Lung (tissue), 12 donors: ENCODE data around the gene RBP7. TPM values are rescaled to one million over a fixed set of nuclear protein-coding genes. Genes with fewer than 3 reads are reported as not detected.

ENCODE experiments used
- ATAC-seq: fragments of 200-7000 bp; cut with Tn5 transposase; one replicate; pipeline ENCODE4 v1.9.1; 2020; ENCODE audit warnings: moderate number of reproducible peaks; ENCODE audit not compliant: insufficient read depth, low FRiP score
- DNase-seq, 3 donors: peaks; one replicate each; pipeline ENCODE4 v3.0.0-alpha.2; 2013 to 2017
- H3K27ac ChIP-seq, 2 donors: one replicate each; pipeline ENCODE4 v1.5.1; 2013; ENCODE audit warnings: mild to moderate bottlenecking in 2 of 2, moderate library complexity in 2 of 2, control low read depth in 1 of 2, inconsistent platforms in 1 of 2, low read depth in 1 of 2, low read length in 1 of 2
- H3K27me3 ChIP-seq, 3 donors: one replicate each; pipeline ENCODE4 v1.5.1; 2013; ENCODE audit warnings: low read length in 2 of 3; ENCODE audit not compliant: control insufficient read depth in 3 of 3, insufficient read depth in 3 of 3
- H3K36me3 ChIP-seq, 4 donors: one replicate each; pipeline ENCODE4 v1.5.1; 2013; ENCODE audit warnings: low read length in 4 of 4, mild to moderate bottlenecking in 1 of 4, moderate library complexity in 1 of 4; ENCODE audit not compliant: control insufficient read depth in 4 of 4, insufficient read depth in 4 of 4
- H3K4me1 ChIP-seq, 5 donors: one replicate each; pipeline ENCODE4 v1.5.1; 2013; ENCODE audit warnings: low read length in 5 of 5, mild to moderate bottlenecking in 2 of 5, moderate library complexity in 1 of 5; ENCODE audit not compliant: control insufficient read depth in 5 of 5, insufficient read depth in 5 of 5
- H3K4me3 ChIP-seq: one replicate; pipeline ENCODE4 v1.5.1; 2013; ENCODE audit warnings: mild to moderate bottlenecking, control low read depth, moderate library complexity
- H3K9ac ChIP-seq, 2 donors: one replicate each; pipeline ENCODE4 v1.5.1; 2013; ENCODE audit warnings: low read length in 2 of 2, control low read depth in 1 of 2; ENCODE audit not compliant: insufficient read depth in 1 of 2
- H3K9me3 ChIP-seq, 4 donors: one replicate each; pipeline ENCODE4 v1.5.1; 2013; ENCODE audit warnings: low read length in 3 of 4, mild to moderate bottlenecking in 1 of 4, moderate library complexity in 1 of 4; ENCODE audit not compliant: control insufficient read depth in 4 of 4, insufficient read depth in 3 of 4
- CTCF ChIP-seq: IDR thresholded peaks from 2 replicates; pipeline ENCODE4 v1.5.1; 2012; ENCODE audit warnings: mild to moderate bottlenecking; ENCODE audit errors: control extremely low read depth, extremely low read depth
- WGBS, 2 donors: extraction: QIAGEN DNeasy Blood & Tissue Kit; methylation state at CpG; one replicate each; pipeline ENCODE4 v1.1.7; 2013; 5-methylcytosine and 5-hydroxymethylcytosine counted together
- polyA plus RNA-seq, 2 donors: library from polyadenylated mRNA; stranded (reverse); fragments of 200-250 nt; gene quantifications; one replicate each; pipeline ENCODE4 v1.2.1, GENCODE V29; 2013
- total RNA-seq, 2 donors: library from RNA; depleted of rRNA in 1 of 2; stranded (reverse); fragments of >200 nt in 1 of 2; gene quantifications; one replicate each; pipeline ENCODE4 v1.2.1, GENCODE V29; 2014 to 2021
- donor health status: control.
- donor health status: control.
- donor health status: Bipolar disorder and iron deficiency.
- donor health status: healthy.
- donor health status: DM: yes; HTN: yes; CAD: no.

The RBP7 gene
- total and polyA plus RNA-seq, 4 donors, result 2.1 to 9.8 (median 7.7) TPM

GRCh38 chr1:10056599-10056987, 59.6 kb downstream of the RBP7 start:
- no peaks in the 10 kb centered on the region for H3K27me3 ChIP-seq
- H3K4me1 ChIP-seq, result peaks cover 0 to 15% (median 8%) of the 10 kb centered on the region in 5 donors
- no peak overlapping the region for H3K4me3 ChIP-seq
- no peaks in the 10 kb centered on the region for H3K9me3 ChIP-seq
- ATAC-seq (no peak), DNase-seq (no peak)
- no peak overlapping the region for H3K9ac ChIP-seq
- TF ChIP-seq CTCF, result no peak
- peak overlapping the region in 1 of 2 donors; percentile 26 for H3K27ac ChIP-seq
- 83 to 92% methylated on average over 4 of the region's 4 CpGs for whole genome bisulfite sequencing, 2 donors
- peaks cover 0 to 7% (median 0%) of the 10 kb centered on the region in 4 donors for H3K36me3 ChIP-seq

DNA sequence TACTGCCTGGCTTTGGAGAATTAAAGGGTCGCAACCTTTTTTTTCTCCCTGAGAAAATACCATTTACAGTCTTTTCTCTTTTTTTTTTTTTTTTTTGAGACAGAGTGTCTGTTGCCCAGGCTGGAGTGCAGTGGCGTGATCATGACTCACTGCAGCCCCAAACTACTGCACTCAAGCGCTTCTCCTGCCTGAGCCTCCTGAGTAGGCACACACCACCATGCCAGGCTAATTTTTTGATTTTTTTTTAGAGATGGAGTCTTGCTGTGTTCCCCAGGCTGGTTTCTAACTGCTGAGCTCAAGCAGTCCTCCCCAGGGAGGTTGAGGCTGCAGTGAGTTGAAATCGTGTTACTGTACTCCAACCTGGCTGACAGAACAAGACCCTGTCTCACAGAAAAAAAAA, 60.3 kb downstream of the RBP7 start:
- WGBS, 2 donors, result 75 to 89% methylated on average over 4 of the region's 4 CpGs
- no peak overlapping the region for H3K27ac ChIP-seq
- ATAC-seq (no peak), DNase-seq (no peak)
- H3K4me1 ChIP-seq, result peaks cover 0 to 15% (median 8%) of the 10 kb centered on the region in 5 donors
- TF ChIP-seq CTCF, result no peak
- no peaks in the 10 kb centered on the region for H3K27me3 ChIP-seq
- no peak overlapping the region for H3K4me3 ChIP-seq
- no peak overlapping the region for H3K9ac ChIP-seq
- peaks cover 0 to 6% (median 0%) of the 10 kb centered on the region in 4 donors for H3K36me3 ChIP-seq
- H3K9me3 ChIP-seq, result no peaks in the 10 kb centered on the region

GRCh38 chr1:10057796-10058195, 60.8 kb downstream of the RBP7 start:
- WGBS, 2 donors, result 78 to 90% methylated on average over 5 of the region's 5 CpGs
- peaks cover 0 to 4% (median 0%) of the 10 kb centered on the region in 4 donors for H3K36me3 ChIP-seq
- no peak overlapping the region for H3K4me3 ChIP-seq
- H3K4me1 ChIP-seq, result peaks cover 0 to 15% (median 8%) of the 10 kb centered on the region in 5 donors
- TF ChIP-seq CTCF, result no peak
- peak in 1 of 3 donors; percentile 26 for DNase-seq
- H3K9me3 ChIP-seq, result no peaks in the 10 kb centered on the region
- ATAC-seq, result no peak
- H3K9ac ChIP-seq, result no peak overlapping the region
- no peaks in the 10 kb centered on the region for H3K27me3 ChIP-seq
- H3K27ac ChIP-seq, result no peak overlapping the region

GRCh38 chr1:10059342-10059718, 62.3 kb downstream of the RBP7 start:
- ATAC-seq, result no peak
- Histone ChIP-seq H3K9ac (no peak overlapping the region), H3K27ac (no peak overlapping the region), H3K9me3 (no peaks in the 10 kb centered on the region), H3K4me1 (peaks cover 0 to 15% (median 8%) of the 10 kb centered on the region in 5 donors), H3K4me3 (no peak overlapping the region), H3K27me3 (no peaks in the 10 kb centered on the region), H3K36me3 (peaks cover 0 to 4% (median 0%) of the 10 kb centered on the region in 4 donors)
- 91 to 96% methylated on average over 8 of the region's 8 CpGs for WGBS, 2 donors
- no peak for DNase-seq
- TF ChIP-seq CTCF, result no peak
